Measurements from ENCODE around the gene AP1M2. TPM values are rescaled to one million over a fixed set of nuclear protein-coding genes. Genes with fewer than 3 reads are reported as not detected.

Gene AP1M2
- polyA plus RNA-seq, 2 of the 4 experiments (the other 2 are of a cell fraction) = 17.4 to 53.1 TPM

GRCh38 chr19:10600149-10600548, 13.0 kb upstream of the AP1M2 start:
- ChIA-PET POLR2A (no interaction called here), CTCF (interaction anchor here (1.0 to 1.6 kb wide), 2 partner anchors 19 to 44 kb away, joined by 4 to 5 read pairs; no protein-coding TSS in a partner anchor)
- Histone ChIP-seq H3K4me3 (no peak overlapping the region), H3K4me1 (peaks cover 8% of the 10 kb centered on the region), H3K27ac (no peak overlapping the region), H3K4me2 (no peak overlapping the region), H3K9me3 (no peaks in the 10 kb centered on the region)
- ATAC-seq (no peak), DNase-seq (ENCODE audit: low read depth in 1 of 2, low spot score in 1 of 2) (no peak), FAIRE-seq (no peak)
- WGBS (ENCODE audit: missing lambda C conversion rate) = 92% methylated on average over 5 of the region's 5 CpGs
- TF ChIP-seq ESRRA (IDR thresholded peaks at IDR 0.05; ENCODE audit: borderline replicate concordance, low read length) = no peak
- no peak for TF ChIP-seq TP53 (CRISPR knock-in tag; IDR thresholded peaks at IDR 0.05)
- TF ChIP-seq HEYL (CRISPR knock-in tag; IDR thresholded peaks at IDR 0.05) = no peak
- TF ChIP-seq PBX3 (IDR thresholded peaks at IDR 0.05) = no peak
- no peak for TF ChIP-seq USF2 (IDR thresholded peaks at IDR 0.05)

- 61% methylated on average over 9 of the region's 9 CpGs for WGBS (ENCODE audit: missing lambda C conversion rate)
- Histone ChIP-seq H3K4me1 (no peaks in the 10 kb centered on the region), H3K4me2 (no peak overlapping the region), H3K4me3 (no peak overlapping the region), H3K9me3 (no peaks in the 10 kb centered on the region), H3K27ac (no peak overlapping the region)
- no peak for FAIRE-seq
- TF ChIP-seq ESRRA (IDR thresholded peaks at IDR 0.05; ENCODE audit: borderline replicate concordance, low read length) (no peak), PBX3 (IDR thresholded peaks at IDR 0.05) (no peak), RCOR1 (IDR thresholded peaks at IDR 0.05; ENCODE audit: low read depth, low read length) (no peak), JUN (IDR thresholded peaks at IDR 0.05) (no peak), CEBPB (IDR thresholded peaks at IDR 0.05) (no peak), ELK1 (IDR thresholded peaks at IDR 0.05; ENCODE audit: low read depth, low read length) (no peak), NR3C1 (IDR thresholded peaks at IDR 0.05) (no peak), FOSL2 (IDR thresholded peaks at IDR 0.05) (no peak), FOSL2 (CRISPR knock-in tag; IDR thresholded peaks at IDR 0.05) (no peak), HEYL (CRISPR knock-in tag; IDR thresholded peaks at IDR 0.05) (no peak), PHF8 (IDR thresholded peaks at IDR 0.05; ENCODE audit: borderline replicate concordance, low read depth) (no peak), CTCF (IDR thresholded peaks at IDR 0.05) (no peak), RAD21 (conservative IDR thresholded peaks at IDR 0.05 in 1 of 2, IDR thresholded peaks at IDR 0.05 in 1 of 2) (no peak), MAZ (IDR thresholded peaks at IDR 0.05; ENCODE audit: borderline replicate concordance, low read depth, low read length) (no peak), RARB (CRISPR knock-in tag; IDR thresholded peaks at IDR 0.05) (no peak), CBX2 (IDR thresholded peaks at IDR 0.05; ENCODE audit: borderline replicate concordance, low read depth) (no peak)
- POLR2A ChIA-PET = no interaction called here
- no peak for DNase-seq (ENCODE audit: low read depth in 1 of 2, low spot score in 1 of 2)
- CTCF ChIA-PET = interaction anchor here (1.1 to 1.8 kb wide), 3 partner anchors 13 to 51 kb away, joined by 3 to 14 read pairs (median 6); no protein-coding TSS in a partner anchor
- ATAC-seq = no peak; a peak in 1 of 6 replicates
Measured at GRCh38 chr19:10593820-10594637, 6.9 kb upstream of the AP1M2 start.
